ACC112 (cell line): ENCODE results near the gene RAB21.

ENCODE experiments used
- H2AFZ ChIP-seq: fragments of 200-600 bp; sonication (generic); one replicate; pipeline ENCODE4 v1.6.0; 2017; ENCODE audit warnings: antibody characterized with exemption, low read length; ENCODE audit not compliant: unreplicated experiment
- H3K27ac ChIP-seq: fragments of 200-600 bp; sonication (generic); 2 replicates; pipeline ENCODE4 v1.5.1; 2014; ENCODE audit warnings: low read depth, mild to moderate bottlenecking, antibody characterized with exemption, low read length, moderate library complexity
- H3K27me3 ChIP-seq: fragments of 200-600 bp; sonication (generic); 2 replicates; pipeline ENCODE4 v1.6.1; 2014; ENCODE audit warnings: mild to moderate bottlenecking, antibody characterized with exemption, low read length, moderate library complexity, mixed read lengths; ENCODE audit not compliant: insufficient read depth
- H3K36me3 ChIP-seq: fragments of 200-600 bp; sonication (generic); 2 replicates; pipeline ENCODE4 v1.6.1; 2016; ENCODE audit warnings: mild to moderate bottlenecking, antibody characterized with exemption, low read length, moderate library complexity, mixed read lengths; ENCODE audit not compliant: insufficient read depth
- H3K4me1 ChIP-seq: fragments of 200-600 bp; sonication (generic); one replicate; pipeline ENCODE4 v1.6.1; 2016; ENCODE audit warnings: low read length, mixed read lengths; ENCODE audit not compliant: insufficient read depth, unreplicated experiment, control insufficient read depth
- H3K4me3 ChIP-seq: fragments of 200-600 bp; sonication (generic); 2 replicates; pipeline ENCODE4 v1.5.1; 2014; ENCODE audit warnings: mild to moderate bottlenecking, low read depth, low read length
- H3K79me2 ChIP-seq: fragments of 200-600 bp; sonication (generic); one replicate; pipeline ENCODE4 v1.6.0; 2016; ENCODE audit warnings: low read length; ENCODE audit not compliant: control insufficient read depth, unreplicated experiment, insufficient read depth

RAB21 gene

GRCh38 chr12:71771069-71771468 is 16.4 kb downstream of the RAB21 start:
- Histone ChIP-seq H3K36me3 (peaks cover 6% of the 10 kb centered on the region; the same call in 1 of the 2 replicates), H3K27me3 (no peaks in the 10 kb centered on the region), H3K4me3 (no peak overlapping the region), H3K79me2 (peaks cover 35% of the 10 kb centered on the region), H3K4me1 (no peaks in the 10 kb centered on the region), H3K27ac (no peak overlapping the region), H2AFZ (no peak overlapping the region)

GRCh38 chr12:71772735-71773134 is 18.1 kb downstream of the RAB21 start:
- Histone ChIP-seq H3K4me1 (no peaks in the 10 kb centered on the region), H3K27me3 (no peaks in the 10 kb centered on the region), H3K27ac (no peak overlapping the region), H3K36me3 (peaks cover 6% of the 10 kb centered on the region; the same call in 1 of the 2 replicates), H3K4me3 (no peak overlapping the region), H2AFZ (no peak overlapping the region), H3K79me2 (peaks cover 18% of the 10 kb centered on the region)

GRCh38 chr12:71780237-71780822 is 25.7 kb downstream of the RAB21 start:
- Histone ChIP-seq H3K4me3 (no peak overlapping the region), H2AFZ (no peak overlapping the region), H3K27ac (no peak overlapping the region), H3K36me3 (peaks cover 7% of the 10 kb centered on the region; the same call in 1 of the 2 replicates), H3K4me1 (no peaks in the 10 kb centered on the region), H3K79me2 (no peaks in the 10 kb centered on the region), H3K27me3 (no peaks in the 10 kb centered on the region)

- Histone ChIP-seq H3K27me3 (no peaks in the 10 kb centered on the region), H3K4me1 (no peaks in the 10 kb centered on the region), H3K79me2 (no peaks in the 10 kb centered on the region), H2AFZ (no peak overlapping the region), H3K4me3 (no peak overlapping the region), H3K36me3 (peaks cover 10% of the 10 kb centered on the region; the same call in 1 of the 2 replicates), H3K27ac (no peak overlapping the region)
These were observed 27.4 kb downstream of the RAB21 start for GRCh38 chr12:71782017-71782416.

- H2AFZ ChIP-seq = no peak overlapping the region
- H3K27ac ChIP-seq = no peak overlapping the region
- no peaks in the 10 kb centered on the region for H3K27me3 ChIP-seq
- no peaks in the 10 kb centered on the region for H3K79me2 ChIP-seq
- H3K4me1 ChIP-seq = no peaks in the 10 kb centered on the region
- H3K36me3 ChIP-seq = peaks cover 7% of the 10 kb centered on the region; the same call in 1 of the 2 replicates
- no peak overlapping the region for H3K4me3 ChIP-seq
These were observed 32.2 kb downstream of the RAB21 start for GRCh38 chr12:71786829-71787228.

DNA sequence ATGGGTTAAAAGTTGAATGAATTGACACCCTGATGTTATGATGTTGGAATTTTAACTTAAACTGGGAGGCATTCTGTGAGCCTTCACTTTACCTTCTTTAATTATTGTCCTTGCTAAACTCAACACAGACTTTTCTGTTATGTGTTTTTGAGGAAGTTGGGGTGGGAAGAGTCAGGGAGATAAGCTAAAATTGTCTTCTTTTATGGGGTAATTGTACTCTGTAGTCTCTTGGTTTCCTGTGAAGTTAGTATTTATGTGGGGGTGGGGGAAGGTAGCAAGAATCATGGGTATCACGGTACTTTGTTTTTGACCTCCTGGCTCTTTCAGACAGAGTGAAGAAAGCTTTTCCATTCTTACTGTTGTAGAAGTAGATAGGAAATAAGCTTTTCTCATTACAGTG is 32.9 kb downstream of the RAB21 start:
- Histone ChIP-seq H3K36me3 (peaks cover 7% of the 10 kb centered on the region; the same call in 1 of the 2 replicates), H3K27me3 (no peaks in the 10 kb centered on the region), H3K79me2 (no peaks in the 10 kb centered on the region), H3K27ac (no peak overlapping the region), H3K4me1 (no peaks in the 10 kb centered on the region), H3K4me3 (no peak overlapping the region), H2AFZ (no peak overlapping the region)

GRCh38 chr12:71790331-71790730 is 35.7 kb downstream of the RAB21 start:
- H3K27ac ChIP-seq = no peak overlapping the region

DNA sequence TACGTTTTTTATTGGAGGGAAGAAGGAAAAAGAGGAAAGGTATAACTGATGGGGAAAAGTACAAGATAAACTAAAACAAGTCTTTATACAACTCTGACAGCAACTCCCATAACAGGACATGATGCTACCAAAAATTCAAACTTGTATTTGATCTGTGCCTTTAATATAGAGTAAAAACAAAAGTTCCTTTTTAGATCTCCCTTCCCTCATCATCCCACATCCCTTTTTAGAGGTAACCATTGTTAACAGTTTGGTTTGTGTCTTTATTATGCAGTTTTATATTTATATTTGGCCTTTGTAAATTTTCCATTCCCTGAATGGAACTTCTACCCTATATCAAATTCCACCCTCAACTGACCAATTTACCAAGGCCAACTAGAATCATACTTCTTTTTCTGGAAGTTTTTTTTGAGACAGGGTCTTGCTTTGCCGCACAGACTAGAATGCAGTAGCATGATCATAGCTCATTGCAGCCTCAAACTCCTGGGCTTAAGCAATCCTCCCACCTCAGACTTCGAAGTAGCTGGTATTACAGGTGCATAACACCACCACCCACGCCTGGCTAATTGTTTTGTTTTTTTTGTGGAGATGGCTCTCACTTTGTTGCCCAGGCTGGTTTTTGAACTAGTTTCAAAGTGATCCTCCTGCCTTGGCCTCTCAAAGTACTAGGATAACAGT is 36.9 kb downstream of the RAB21 start:
- Histone ChIP-seq H3K36me3 (no peaks in the 10 kb centered on the region), H3K4me3 (no peak overlapping the region), H3K27me3 (no peaks in the 10 kb centered on the region), H3K27ac (no peak overlapping the region), H3K79me2 (no peaks in the 10 kb centered on the region), H2AFZ (no peak overlapping the region), H3K4me1 (no peaks in the 10 kb centered on the region)

More at GRCh38 chr12:71790331-71790730, 35.7 kb downstream of the RAB21 start:
- no peak overlapping the region for H3K4me3 ChIP-seq
- no peaks in the 10 kb centered on the region for H3K27me3 ChIP-seq
- no peak overlapping the region for H2AFZ ChIP-seq
- H3K36me3 ChIP-seq = peaks cover 3% of the 10 kb centered on the region; the same call in 1 of the 2 replicates
- H3K79me2 ChIP-seq = no peaks in the 10 kb centered on the region
- no peaks in the 10 kb centered on the region for H3K4me1 ChIP-seq

DNA sequence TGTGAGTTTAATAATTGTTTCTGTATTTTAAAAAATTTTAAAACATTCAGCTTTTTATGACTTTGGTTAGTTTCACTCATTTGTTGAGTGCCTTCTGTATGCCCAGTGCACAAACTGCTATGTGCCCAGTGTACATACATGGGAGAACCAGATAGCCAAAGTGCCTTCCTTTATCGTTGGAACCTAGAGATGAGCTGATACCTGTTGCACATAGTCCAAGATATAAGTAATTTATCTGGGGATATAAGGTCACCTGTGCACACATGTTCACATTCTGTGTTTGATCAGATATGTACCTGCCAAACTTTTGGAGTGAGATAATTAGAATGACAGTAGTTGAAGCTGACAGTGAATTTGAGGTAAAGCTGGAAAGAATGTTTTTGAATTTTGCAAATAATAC is 37.9 kb downstream of the RAB21 start:
- Histone ChIP-seq H2AFZ (no peak overlapping the region), H3K79me2 (no peaks in the 10 kb centered on the region), H3K27ac (no peak overlapping the region), H3K4me3 (no peak overlapping the region), H3K27me3 (no peaks in the 10 kb centered on the region), H3K36me3 (no peaks in the 10 kb centered on the region), H3K4me1 (no peaks in the 10 kb centered on the region)

GRCh38 chr12:71795901-71796300 is 41.2 kb downstream of the RAB21 start:
- H3K27ac ChIP-seq = no peak overlapping the region
- peaks cover 8% of the 10 kb centered on the region for H3K4me1 ChIP-seq
- no peak overlapping the region for H3K4me3 ChIP-seq
- no peaks in the 10 kb centered on the region for H3K36me3 ChIP-seq
- H2AFZ ChIP-seq = no peak overlapping the region
- no peaks in the 10 kb centered on the region for H3K27me3 ChIP-seq
- no peaks in the 10 kb centered on the region for H3K79me2 ChIP-seq

DNA sequence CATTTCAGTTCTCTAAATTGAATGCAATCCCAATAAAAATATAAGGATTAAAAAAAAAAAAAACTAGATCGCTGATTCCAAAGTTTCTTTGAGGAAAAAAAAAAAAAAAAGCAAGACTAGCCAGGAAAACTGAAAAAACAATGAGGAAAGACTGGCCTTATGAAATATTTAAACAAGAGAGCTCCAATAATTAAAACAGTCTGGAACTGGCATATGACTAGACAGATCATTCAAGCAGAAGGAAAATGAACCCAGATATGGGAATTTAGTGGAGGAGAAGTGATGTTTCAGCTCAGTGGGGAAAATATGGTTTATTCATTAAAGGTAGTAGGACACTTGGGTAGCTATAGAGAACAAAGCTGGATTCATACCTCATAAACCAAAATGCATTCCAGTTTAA is 42.9 kb downstream of the RAB21 start:
- Histone ChIP-seq H3K79me2 (no peaks in the 10 kb centered on the region), H2AFZ (no peak overlapping the region), H3K4me3 (no peak overlapping the region), H3K4me1 (peaks cover 8% of the 10 kb centered on the region), H3K27me3 (no peaks in the 10 kb centered on the region), H3K27ac (no peak overlapping the region), H3K36me3 (no peaks in the 10 kb centered on the region)
